GM18951 (cell line): ENCODE data around the gene ATP13A1.

Experiments
- POLR2A ChIP-seq: IDR thresholded peaks from 4 replicates; pipeline ENCODE4 v1.6.1; 2011; ENCODE audit warnings: mild to moderate bottlenecking; ENCODE audit not compliant: insufficient read length, insufficient read depth; ENCODE audit errors: extremely low read depth
- in situ Hi-C: fragments of 300-500 bp; cut with MboI; formaldehyde crosslinking; loops from one replicate; pipeline ENCODE4 v1.12.0; 2022; ENCODE audit warnings: low sequenced_read_pairs, mixed read lengths, inconsistent platforms; ENCODE audit not compliant: unreplicated experiment

The ATP13A1 gene

DNA sequence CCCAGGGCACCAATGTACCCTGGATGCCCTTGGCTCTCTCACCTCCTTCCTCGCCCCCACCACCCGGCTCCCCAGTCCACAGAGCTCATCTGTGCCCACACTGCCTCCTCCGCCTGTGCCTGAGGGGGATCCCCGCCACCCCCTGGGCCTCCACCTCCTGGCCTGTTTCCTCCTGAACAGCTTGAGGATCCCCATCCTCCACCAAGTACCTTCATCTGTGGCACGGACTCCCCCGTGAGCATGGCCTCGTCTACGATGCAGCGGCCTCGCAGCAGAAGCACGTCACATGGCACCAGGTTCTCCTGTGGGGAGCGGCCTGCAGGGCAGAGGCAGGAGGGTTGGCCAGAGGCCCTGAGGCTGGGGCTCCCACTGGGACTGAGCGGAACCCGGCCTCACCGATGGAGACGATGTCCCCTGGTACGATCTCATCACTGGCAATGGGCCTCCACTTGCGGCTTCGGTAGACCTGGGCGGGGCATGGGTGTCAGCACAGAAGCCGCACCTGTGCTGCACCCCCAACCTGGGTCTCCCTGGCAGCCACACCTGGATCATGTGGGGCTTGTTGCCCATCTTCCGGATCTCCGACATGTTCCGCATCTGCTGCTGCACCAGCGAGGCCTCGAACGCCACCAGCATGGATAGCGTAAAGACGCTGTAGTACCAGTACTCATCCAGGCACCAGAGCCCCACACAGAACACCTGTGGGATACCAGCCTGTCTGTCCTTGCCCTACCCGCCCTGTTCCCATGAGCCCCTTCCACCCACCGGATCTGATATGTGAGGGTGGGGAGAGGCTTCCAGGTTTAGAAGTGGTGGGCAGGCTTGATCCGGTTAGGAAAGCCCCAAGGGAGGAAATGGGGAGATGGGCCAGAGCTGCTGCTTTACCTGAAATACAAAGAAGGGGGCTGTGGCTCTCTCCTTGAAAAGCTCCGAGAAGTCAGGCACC lies 6.8 kb downstream of the ATP13A1 start:
- in situ Hi-C loops = no loop called here
- no peak for TF ChIP-seq POLR2A

DNA sequence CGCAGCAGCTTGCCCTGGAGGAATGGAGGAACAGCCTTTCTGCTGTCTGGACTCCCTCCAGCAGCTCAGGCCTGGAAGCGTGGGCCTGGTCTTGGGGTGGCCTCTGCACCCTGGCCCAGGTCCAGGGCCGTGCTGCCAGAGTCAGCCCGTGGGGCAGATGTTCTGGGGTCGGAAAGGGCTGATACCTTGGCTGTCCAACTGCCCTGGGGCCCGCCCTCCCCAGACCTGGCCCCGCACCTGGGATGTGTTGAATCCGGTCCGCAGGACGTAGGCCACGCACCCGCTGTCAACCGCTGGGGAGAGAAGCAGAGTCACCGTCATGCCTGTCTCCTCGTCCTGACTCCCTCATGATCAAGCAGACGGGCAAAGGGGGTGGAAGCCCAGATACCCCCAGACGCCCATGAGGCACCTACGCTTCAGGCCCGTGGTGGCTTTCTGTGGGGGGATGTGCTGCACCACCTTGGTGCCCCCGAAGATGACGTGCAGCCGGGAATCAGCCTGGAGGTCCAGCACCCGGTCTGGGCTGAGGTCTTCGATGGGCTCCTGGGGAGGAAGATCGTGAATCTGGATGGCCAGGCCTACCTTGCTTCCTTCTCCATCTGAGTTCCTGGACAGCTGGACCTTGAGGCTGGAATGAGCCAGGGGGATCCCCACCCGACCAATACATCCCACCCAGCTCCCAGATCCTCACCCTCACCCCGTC lies 7.7 kb downstream of the ATP13A1 start:
- in situ Hi-C loops = no loop called here
- no peak for TF ChIP-seq POLR2A

DNA sequence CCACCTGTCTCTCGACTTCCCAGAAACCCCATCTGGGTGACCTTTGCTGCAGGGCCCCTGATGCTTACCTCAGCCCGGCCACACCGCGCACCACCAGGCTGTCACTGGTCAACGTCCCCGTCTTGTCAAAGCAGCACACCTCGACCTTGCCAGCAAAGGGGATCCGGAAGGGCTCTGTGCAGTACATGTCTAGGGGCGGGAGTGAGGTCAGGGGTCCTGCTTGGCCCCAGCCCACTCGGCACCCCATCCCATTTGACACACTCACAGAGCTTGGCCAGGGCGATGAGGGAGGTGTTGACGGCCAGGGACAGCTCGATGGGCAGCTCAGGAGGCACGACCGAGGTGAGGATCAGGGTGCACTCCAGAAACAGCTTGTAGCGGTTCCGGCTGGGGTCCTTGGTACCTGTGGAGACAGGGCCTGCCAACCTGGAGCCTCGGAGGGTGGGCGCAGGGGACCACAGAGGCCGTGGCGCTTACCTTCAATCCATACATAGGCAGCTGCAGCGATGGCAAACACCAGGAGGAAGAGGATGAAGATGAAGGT lies 8.4 kb downstream of the ATP13A1 start:
- no peak for TF ChIP-seq POLR2A
- in situ Hi-C loops = no loop called here

DNA sequence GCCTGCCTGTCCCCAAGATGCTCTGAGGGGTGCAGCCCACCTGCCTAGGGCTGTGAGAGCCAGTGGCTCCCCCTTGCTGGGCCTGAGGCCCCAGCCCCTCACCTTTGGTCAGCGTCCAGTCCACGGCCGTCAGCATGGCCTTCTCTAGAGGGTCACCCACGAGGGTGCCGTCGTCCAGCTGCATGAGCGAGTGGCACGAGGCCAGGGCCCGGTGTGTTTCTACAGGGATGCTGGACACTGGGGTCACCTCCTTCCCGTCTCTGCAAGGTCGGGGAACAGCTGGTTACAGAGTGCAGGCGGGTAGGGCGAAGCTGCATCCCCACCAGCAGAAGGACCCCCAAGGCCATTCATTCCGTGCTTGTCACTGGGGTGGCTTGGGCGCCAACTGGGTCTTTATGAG lies 9.0 kb downstream of the ATP13A1 start:
- in situ Hi-C loops = no loop called here
- TF ChIP-seq POLR2A = no peak

DNA sequence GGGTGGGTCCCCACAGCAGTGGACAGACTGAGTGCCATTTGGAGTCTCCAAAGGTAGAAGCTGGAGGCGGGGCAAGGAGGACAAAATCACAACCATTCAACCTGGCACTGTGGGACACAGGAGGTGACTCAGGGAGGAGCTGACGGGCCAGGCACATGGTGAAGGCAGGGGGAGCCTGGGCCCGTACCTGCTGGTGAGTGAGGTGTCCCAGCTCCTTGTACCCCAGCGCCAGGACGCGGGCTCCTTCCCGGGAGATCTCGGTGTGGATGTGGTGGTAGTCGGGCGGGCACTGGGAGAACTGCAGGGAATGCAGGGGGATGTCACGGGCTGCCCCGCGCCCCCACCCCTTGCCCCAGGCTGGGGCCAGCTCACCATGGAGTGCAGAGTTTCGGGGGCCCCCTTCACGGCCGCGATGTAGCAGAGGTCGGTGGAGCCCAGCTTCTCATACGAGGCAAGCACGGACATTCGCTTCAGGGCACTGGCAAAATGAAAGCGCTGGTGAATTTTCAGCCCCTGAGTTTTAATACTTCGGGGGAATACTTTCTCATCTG lies 9.8 kb downstream of the ATP13A1 start:
- in situ Hi-C loops = no loop called here
- no peak for TF ChIP-seq POLR2A

DNA sequence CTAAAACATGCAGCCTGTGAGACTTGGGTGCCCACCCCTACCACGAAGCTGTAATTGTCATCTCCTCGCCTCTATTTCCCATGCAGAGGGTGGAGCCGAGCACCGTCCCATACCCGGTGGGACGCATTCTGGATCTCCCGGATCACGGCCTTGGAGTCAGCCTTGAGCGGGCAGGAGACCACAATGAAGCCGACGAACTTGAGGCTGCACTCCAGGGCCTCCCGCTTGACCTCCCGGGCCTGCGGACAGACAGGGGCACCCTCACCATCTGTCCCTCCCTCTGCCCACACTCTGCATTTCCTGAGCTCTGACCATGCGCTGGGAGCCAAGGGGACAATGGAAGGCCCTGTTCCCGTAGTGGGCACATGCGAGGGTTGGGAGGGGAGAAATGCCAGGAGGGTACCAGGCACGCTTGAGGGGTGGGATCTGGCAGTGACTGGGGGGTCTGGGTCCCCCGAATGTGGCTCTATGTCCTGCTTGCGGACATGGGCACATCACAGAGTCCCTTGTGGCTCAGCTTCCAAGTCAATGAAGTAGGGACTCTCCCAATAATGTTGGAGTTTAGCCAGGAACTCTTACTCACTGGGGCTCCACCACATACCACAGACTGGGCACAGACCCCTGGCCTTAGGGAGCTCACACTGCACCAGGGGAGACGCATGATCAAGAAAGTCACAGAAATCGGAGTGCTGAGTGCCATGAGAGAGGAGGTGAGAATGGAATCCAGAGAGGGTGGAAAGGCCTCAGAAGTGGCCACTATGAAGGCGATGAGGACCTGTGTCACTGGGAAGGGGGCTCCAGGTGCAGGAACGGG lies 10.8 kb downstream of the ATP13A1 start:
- in situ Hi-C loops = no loop called here
- no peak for TF ChIP-seq POLR2A

DNA sequence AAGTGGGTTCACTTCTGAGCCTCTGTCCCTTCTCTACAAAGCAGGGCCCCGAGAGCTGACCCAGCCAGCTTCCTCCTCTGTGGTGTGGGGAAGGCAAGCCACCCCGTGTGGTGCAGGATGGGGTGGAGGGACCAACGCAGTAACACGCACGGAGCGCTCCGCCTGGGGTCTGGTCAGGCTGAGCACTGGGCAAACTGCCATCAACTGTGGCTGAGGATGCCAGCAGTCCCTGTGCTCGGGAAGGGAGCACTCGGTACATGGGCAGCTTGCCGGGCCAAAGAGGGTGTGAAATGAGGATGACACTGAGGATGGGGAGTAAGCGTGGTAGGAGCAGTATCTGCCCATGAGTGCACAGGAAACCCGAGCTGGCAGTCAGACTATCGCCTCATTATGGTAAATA lies 12.4 kb downstream of the ATP13A1 start:
- TF ChIP-seq POLR2A = peak; percentile 14
- in situ Hi-C loops = no loop called here

DNA sequence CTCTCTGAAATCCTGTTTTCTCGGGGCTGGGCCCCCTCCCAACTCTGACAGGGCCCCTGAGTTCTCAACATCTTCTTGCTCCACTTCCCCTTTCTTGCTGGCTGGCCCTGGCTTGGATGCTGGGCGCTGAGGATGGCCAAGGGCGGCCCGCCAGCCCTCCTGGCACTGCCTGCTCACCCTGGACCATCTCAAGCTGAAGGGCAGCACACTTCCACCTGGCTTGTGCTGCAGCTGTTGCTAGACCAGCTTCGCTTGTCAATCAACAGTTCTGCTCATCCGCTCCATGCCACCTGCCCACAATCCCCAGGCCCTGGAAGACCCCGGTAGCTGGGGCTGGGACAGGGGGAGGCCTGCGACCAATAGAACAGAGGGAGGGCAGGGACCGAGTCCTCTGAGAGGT lies 13.1 kb downstream of the ATP13A1 start:
- in situ Hi-C loops = no loop called here
- peak; percentile 17 for TF ChIP-seq POLR2A

DNA sequence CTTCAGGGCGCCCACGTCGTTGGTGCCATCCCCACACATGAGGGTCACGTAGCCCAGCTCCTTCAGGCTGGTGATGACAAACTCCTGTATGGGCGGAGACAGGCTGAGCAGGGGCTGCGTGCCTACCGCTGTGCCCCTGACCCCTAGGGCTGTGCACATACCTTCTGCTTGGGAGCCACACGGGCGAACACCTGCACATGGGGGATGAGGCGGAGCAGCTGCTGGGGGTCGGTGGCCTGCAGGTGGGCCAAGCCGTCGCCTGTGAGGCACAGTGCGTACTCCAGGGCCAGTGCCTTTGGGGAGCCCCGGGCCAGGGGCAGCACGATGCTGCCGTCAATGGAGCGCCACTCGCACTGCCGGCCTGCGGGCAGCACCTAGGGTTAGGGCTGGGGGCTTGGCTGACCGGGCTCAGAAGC lies 13.9 kb downstream of the ATP13A1 start:
- no peak for TF ChIP-seq POLR2A
- in situ Hi-C loops = loop anchor here (25.0 kb wide), 1 partner anchor 287 kb away; no protein-coding TSS in a partner anchor

DNA sequence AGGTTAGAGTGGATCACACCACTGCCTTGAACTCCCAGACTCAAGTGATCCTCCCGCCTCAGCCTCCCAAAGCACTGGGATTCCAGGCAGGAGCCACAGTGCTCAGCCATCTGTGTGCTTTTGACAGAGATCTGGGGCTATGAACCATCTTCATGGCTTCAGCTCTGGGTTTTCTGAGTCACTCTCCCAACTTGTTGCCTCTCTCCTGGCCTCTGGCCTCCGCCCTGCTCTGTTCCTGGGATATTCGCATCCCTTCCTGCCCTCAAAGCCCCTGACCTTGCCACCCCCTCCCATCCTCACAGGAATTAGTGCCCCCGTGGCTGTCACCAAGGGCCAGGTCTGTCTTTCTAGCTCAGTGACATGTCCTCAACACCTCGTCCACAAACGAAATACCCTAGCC lies 14.3 kb downstream of the ATP13A1 start:
- in situ Hi-C loops = loop anchor here (25.0 kb wide), 1 partner anchor 287 kb away; no protein-coding TSS in a partner anchor
- no peak for TF ChIP-seq POLR2A

DNA sequence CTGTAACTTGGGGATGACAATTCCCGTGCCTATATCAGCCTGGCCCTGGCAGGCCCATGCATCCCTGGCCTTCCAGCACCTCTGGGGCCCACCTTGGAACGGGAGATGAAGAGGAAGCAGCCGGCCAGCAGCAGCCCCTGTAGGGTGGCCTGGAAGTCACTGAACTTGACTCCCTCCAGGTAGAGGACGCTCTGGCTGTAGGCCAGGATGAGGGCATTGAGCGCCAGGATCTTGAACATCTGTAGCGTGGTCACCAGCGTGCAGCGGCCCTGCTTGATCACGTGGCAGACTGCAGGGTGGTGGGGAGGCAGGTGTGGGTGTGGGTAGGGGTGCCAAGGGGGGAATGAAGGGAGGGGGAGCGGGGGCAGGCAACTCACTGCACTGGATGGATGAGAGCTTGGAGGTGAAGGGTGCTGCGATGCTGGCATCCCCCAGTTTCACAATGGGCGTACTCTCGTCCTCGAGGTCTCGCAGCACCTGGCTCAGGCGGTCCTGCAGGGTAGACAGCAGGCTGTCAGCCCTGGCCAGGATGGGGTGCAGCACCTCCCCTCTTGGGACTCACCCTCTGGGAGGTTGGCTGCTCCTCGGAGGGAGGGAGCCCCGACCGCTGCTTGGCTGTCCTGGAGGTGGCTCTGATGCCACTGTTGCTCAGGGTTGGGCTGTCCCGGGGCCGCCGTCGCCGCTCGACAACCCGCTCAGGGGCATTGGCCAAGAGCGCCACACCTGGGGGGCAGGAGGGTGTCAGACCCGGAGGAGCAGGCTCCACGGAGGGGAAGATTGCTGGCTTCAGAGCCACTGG lies 16.2 kb downstream of the ATP13A1 start:
- TF ChIP-seq POLR2A = no peak
- in situ Hi-C loops = loop anchor here (25.0 kb wide), 1 partner anchor 285 kb away; no protein-coding TSS in a partner anchor

DNA sequence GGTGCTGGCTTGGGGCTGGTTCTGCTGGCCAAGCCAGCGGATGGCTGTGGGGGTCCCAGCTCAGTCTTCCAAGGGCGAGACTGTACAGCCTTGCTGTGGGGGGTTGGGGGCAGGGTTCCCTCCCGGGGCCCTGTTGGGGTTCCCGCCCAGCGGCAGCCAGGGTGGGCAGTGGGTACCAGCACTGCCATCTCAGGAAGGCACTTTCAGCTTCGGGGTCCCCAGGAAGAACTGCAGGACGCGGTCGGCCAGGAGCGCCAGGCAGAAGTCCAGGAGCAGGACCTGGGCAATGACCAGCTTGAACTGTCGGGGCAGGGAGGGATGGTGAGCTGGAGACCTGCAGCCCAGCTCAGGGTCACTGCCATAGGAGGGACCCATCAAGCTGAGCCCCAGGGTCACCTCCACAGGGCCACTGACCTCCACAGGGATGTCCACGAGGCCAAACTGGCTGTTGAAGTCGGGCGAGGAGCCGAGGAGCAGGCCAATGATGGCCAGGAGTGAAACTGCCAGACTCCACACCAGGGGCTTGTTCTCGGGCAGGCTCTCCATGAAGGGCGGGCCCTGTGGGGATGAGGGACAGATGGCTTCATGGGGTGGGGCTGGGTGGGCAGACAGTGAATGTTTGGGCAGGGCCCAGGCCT lies 18.1 kb downstream of the ATP13A1 start:
- in situ Hi-C loops = loop anchor here (25.0 kb wide), 1 partner anchor 283 kb away; no protein-coding TSS in a partner anchor
- no peak for TF ChIP-seq POLR2A

DNA sequence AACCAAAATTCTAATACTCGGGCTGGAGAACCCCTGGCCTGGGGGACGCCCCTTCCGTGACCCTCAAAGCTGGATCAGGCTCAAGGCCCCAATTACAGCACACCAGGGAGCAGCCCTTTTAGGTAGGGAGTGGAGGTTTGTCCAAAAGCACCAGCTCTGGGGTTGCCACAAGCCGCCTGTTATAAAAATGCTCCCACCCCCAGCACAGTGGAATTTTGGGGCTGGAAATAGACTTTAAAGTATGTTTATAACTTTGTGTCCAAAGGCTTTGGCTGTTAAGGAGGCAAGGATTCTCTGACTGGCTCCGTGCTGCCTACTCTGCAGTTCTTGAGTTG lies 19.5 kb downstream of the ATP13A1 start:
- in situ Hi-C loops = loop anchor here (5.0 to 25.0 kb wide), 2 partner anchors 112 to 282 kb away; no protein-coding TSS in a partner anchor
- TF ChIP-seq POLR2A = no peak
